ENCODE measurements around the gene KRTAP12-4.

- TF ChIP-seq, protein P1, sequence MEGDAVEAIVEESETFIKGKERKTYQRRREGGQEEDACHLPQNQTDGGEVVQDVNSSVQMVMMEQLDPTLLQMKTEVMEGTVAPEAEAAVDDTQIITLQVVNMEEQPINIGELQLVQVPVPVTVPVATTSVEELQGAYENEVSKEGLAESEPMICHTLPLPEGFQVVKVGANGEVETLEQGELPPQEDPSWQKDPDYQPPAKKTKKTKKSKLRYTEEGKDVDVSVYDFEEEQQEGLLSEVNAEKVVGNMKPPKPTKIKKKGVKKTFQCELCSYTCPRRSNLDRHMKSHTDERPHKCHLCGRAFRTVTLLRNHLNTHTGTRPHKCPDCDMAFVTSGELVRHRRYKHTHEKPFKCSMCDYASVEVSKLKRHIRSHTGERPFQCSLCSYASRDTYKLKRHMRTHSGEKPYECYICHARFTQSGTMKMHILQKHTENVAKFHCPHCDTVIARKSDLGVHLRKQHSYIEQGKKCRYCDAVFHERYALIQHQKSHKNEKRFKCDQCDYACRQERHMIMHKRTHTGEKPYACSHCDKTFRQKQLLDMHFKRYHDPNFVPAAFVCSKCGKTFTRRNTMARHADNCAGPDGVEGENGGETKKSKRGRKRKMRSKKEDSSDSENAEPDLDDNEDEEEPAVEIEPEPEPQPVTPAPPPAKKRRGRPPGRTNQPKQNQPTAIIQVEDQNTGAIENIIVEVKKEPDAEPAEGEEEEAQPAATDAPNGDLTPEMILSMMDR (IDR thresholded peaks at IDR 0.05): no peak
- no peak for TF ChIP-seq POLR2A (IDR thresholded peaks at IDR 0.05)
Observed at GRCh38 chr21:44617071-44617501, 37.4 kb downstream of the KRTAP12-4 start.

Measured in uterus (tissue), 2 donors.